GM23338 (cell line): ENCODE data around the gene STK32C. TPM values are rescaled to one million over a fixed set of nuclear protein-coding genes. Genes with fewer than 3 reads are reported as not detected.

Source experiments
- ATAC-seq: fragments of 200-7000 bp; cut with Tn5 transposase; 3 replicates; pipeline ENCODE4 v1.9.1; 2020
- DNase-seq: peaks from one replicate; pipeline ENCODE4 v3.0.0-alpha.2; 2015; ENCODE audit warnings: low spot score
- H2AFZ ChIP-seq: fragments of 200-600 bp; sonication (generic); 2 replicates; pipeline ENCODE4 v1.8.0; 2016; ENCODE audit warnings: antibody characterized with exemption, mild to moderate bottlenecking, moderate library complexity
- H3F3A ChIP-seq: fragments of 200-600 bp; sonication (generic); replicated peaks from 2 replicates; pipeline ENCODE4 v1.8.0; 2017; ENCODE audit warnings: antibody characterized with exemption, mixed run types, low read depth
- H3K27ac ChIP-seq: fragments of 200-600 bp; sonication (generic); 2 replicates; pipeline ENCODE4 v1.6.1; 2016; ENCODE audit warnings: low read depth
- H3K27me3 ChIP-seq: fragments of 200-600 bp; sonication (generic); 2 replicates; pipeline ENCODE4 v1.8.0; 2016; ENCODE audit warnings: mild to moderate bottlenecking, mixed run types, moderate library complexity; ENCODE audit not compliant: insufficient read depth
- H3K36me3 ChIP-seq: fragments of 200-600 bp; sonication (generic); 2 replicates; pipeline ENCODE4 v1.8.0; 2016; ENCODE audit warnings: mild to moderate bottlenecking; ENCODE audit not compliant: insufficient read depth
- H3K4me1 ChIP-seq: fragments of 200-600 bp; sonication (generic); 2 replicates; pipeline ENCODE4 v1.8.0; 2016; ENCODE audit warnings: mild to moderate bottlenecking, moderate library complexity; ENCODE audit not compliant: insufficient read depth
- H3K4me2 ChIP-seq: fragments of 200-600 bp; sonication (generic); 2 replicates; pipeline ENCODE4 v1.7.1; 2017; ENCODE audit warnings: mixed run types
- H3K4me3 ChIP-seq: fragments of 200-600 bp; sonication (generic); 2 replicates; pipeline ENCODE4 v1.6.1; 2016; ENCODE audit warnings: mixed run types
- H3K79me2 ChIP-seq: fragments of 200-600 bp; sonication (generic); replicated peaks from 2 replicates; pipeline ENCODE4 v1.8.0; 2017; ENCODE audit warnings: mild to moderate bottlenecking; ENCODE audit not compliant: insufficient read depth
- H3K9me2 ChIP-seq: fragments of 200-600 bp; sonication (generic); 2 replicates; pipeline ENCODE4 v1.8.0; 2017; ENCODE audit not compliant: insufficient read depth
- H4K20me1 ChIP-seq: fragments of 200-600 bp; sonication (generic); replicated peaks from 2 replicates; pipeline ENCODE4 v1.8.0; 2017; ENCODE audit warnings: mild to moderate bottlenecking; ENCODE audit not compliant: insufficient read depth
- H3K27ac Mint-ChIP-seq: 2 replicates; pipeline ENCODE4 v1.8.0; 2020; ENCODE audit warnings: inconsistent platforms, mild to moderate bottlenecking, moderate library complexity, mixed read lengths
- H3K27me3 Mint-ChIP-seq: 3 replicates; pipeline ENCODE4 v1.8.0; 2022; ENCODE audit warnings: low read depth, mild to moderate bottlenecking, moderate library complexity, mixed read lengths, inconsistent platforms; ENCODE audit not compliant: insufficient read depth, poor library complexity
- H3K36me3 Mint-ChIP-seq: 3 replicates; pipeline ENCODE4 v1.8.0; 2021; ENCODE audit warnings: low read depth, mild to moderate bottlenecking, inconsistent platforms, moderate library complexity, mixed read lengths
- H3K4me1 Mint-ChIP-seq: 3 replicates; pipeline ENCODE4 v1.8.0; 2020; ENCODE audit warnings: mild to moderate bottlenecking, inconsistent platforms, mixed read lengths
- H3K4me3 Mint-ChIP-seq: 3 replicates; pipeline ENCODE4 v1.8.0; 2021; ENCODE audit warnings: moderate library complexity, mild to moderate bottlenecking, inconsistent platforms, mixed read lengths
- H3K9me3 Mint-ChIP-seq: 3 replicates; pipeline ENCODE4 v1.8.0; 2020; ENCODE audit warnings: moderate library complexity, mild to moderate bottlenecking, inconsistent platforms, mixed read lengths
- CREB1 ChIP-seq: fragments of 250-450 bp; sonication (Bioruptor Pico); IDR thresholded peaks from 2 replicates; pipeline ENCODE4 v1.5.0; 2020; ENCODE audit warnings: low read depth, mild to moderate bottlenecking, moderate library complexity
- JUNB ChIP-seq: IDR thresholded peaks from one replicate; pipeline ENCODE4 v1.6.1; 2016; ENCODE audit warnings: antibody characterized with exemption; ENCODE audit not compliant: unreplicated experiment
- NANOG ChIP-seq: IDR thresholded peaks from 2 replicates; pipeline ENCODE4 v1.6.1; 2016; ENCODE audit warnings: antibody characterized with exemption, borderline replicate concordance
- STAT1 ChIP-seq: IDR thresholded peaks from one replicate; pipeline ENCODE4 v1.6.1; 2016; ENCODE audit warnings: antibody characterized with exemption; ENCODE audit not compliant: unreplicated experiment
- polyA plus RNA-seq: library from polyadenylated mRNA; unstranded; fragments of >200 nt; fragmentation: Nextera tagmentation; extraction: Ambion mirVana; gene quantifications from 2 replicates; pipeline ENCODE4 v1.2.1, GENCODE V29; 2016
- total RNA-seq: library from RNA; depleted of rRNA; stranded (reverse); fragments of >200 nt; shearing (Covaris generic); gene quantifications from 2 replicates; pipeline ENCODE4 v1.2.3, GENCODE V29; 2014
- TF ChIP-seq, protein P1 (sequence below): IDR thresholded peaks from one replicate; pipeline ENCODE4 v1.6.1; 2018; ENCODE audit warnings: antibody characterized with exemption; ENCODE audit not compliant: unreplicated experiment
- TF ChIP-seq, protein P2 (sequence below), 2 experiments: fragments of 200-600 bp in 1 of 2; sonication (generic) in 1 of 2; conservative IDR thresholded peaks; 2 replicates each; pipeline versions ENCODE4 v1.5.1 to v1.6.1; 2016 to 2017; ENCODE audit warnings: antibody characterized with exemption in 2 of 2, low read depth in 2 of 2, mild to moderate bottlenecking in 2 of 2, moderate library complexity in 1 of 2

Gene STK32C
- total and polyA plus RNA-seq, 2 experiments from 2014 or later, result 10.2 to 20.5 TPM

DNA sequence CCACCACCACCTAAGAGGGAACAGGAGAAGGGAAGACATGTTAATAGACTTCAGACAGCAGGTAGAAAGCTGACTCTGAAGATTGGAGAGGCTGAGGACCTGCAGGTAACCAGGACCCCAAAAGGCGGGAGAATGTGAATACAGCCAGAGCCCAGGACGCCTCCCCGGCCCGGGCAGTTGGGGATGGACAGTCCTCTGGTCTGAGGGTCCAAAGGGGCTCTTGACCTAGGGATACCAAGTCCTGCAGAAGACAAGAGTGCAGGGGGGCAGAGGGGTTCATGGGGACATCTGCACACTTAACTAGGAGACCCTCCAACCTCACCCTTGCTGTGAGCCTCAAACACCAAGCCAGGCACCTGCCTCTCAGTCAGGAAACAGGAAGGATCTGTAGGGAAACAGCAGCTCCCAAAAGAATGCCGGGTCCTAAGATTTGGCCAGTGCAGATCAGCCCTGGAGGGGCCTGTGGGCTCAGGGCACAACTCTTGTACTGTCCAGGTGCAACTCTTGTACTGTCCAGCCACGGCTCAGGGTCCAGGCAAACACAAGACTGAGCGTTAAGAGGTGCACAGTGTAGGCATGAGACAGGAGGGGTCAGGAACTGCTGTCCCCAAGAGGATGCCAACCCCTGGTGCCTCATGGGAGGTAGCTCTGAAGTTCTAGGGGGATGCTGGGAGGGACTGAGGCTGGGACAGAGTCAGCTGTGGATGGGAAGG, 2.3 kb upstream of the STK32C start:
- TF ChIP-seq, protein P1, sequence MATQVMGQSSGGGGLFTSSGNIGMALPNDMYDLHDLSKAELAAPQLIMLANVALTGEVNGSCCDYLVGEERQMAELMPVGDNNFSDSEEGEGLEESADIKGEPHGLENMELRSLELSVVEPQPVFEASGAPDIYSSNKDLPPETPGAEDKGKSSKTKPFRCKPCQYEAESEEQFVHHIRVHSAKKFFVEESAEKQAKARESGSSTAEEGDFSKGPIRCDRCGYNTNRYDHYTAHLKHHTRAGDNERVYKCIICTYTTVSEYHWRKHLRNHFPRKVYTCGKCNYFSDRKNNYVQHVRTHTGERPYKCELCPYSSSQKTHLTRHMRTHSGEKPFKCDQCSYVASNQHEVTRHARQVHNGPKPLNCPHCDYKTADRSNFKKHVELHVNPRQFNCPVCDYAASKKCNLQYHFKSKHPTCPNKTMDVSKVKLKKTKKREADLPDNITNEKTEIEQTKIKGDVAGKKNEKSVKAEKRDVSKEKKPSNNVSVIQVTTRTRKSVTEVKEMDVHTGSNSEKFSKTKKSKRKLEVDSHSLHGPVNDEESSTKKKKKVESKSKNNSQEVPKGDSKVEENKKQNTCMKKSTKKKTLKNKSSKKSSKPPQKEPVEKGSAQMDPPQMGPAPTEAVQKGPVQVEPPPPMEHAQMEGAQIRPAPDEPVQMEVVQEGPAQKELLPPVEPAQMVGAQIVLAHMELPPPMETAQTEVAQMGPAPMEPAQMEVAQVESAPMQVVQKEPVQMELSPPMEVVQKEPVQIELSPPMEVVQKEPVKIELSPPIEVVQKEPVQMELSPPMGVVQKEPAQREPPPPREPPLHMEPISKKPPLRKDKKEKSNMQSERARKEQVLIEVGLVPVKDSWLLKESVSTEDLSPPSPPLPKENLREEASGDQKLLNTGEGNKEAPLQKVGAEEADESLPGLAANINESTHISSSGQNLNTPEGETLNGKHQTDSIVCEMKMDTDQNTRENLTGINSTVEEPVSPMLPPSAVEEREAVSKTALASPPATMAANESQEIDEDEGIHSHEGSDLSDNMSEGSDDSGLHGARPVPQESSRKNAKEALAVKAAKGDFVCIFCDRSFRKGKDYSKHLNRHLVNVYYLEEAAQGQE, result no peak
- no peak for TF ChIP-seq NANOG
- no peak for TF ChIP-seq STAT1
- H3K36me3 Mint-ChIP-seq, result peaks cover 17% of the 10 kb centered on the region
- DNase-seq (no peak), ATAC-seq (no peak)
- H3K36me3 ChIP-seq, result peaks cover 4% of the 10 kb centered on the region; the same call in 1 of the 2 replicates
- peaks cover 19% of the 10 kb centered on the region for H3K9me3 Mint-ChIP-seq
- 0 out of 3 replicates have a peak overlapping the region, but pooled peaks have one; percentile 71 for H3K4me3 Mint-ChIP-seq
- no peak overlapping the region for H3K27ac ChIP-seq
- peaks cover 42% of the 10 kb centered on the region for H3K27me3 ChIP-seq
- no peaks in the 10 kb centered on the region for H3K9me2 ChIP-seq
- no peak overlapping the region for H3K4me3 ChIP-seq
- no peaks in the 10 kb centered on the region; the same call in 1 of the 2 replicates for H3K4me1 ChIP-seq
- no peaks in the 10 kb centered on the region for H3K79me2 ChIP-seq
- H3K4me1 Mint-ChIP-seq, result peaks cover 12% of the 10 kb centered on the region
- no peak overlapping the region for H3K4me2 ChIP-seq
- no peak overlapping the region for H3K27ac Mint-ChIP-seq
- H4K20me1 ChIP-seq, result no peaks in the 10 kb centered on the region
- H3F3A ChIP-seq, result no peaks in the 10 kb centered on the region
- H3K27me3 Mint-ChIP-seq, result peaks cover 32% of the 10 kb centered on the region
- H2AFZ ChIP-seq, result no peak overlapping the region

DNA sequence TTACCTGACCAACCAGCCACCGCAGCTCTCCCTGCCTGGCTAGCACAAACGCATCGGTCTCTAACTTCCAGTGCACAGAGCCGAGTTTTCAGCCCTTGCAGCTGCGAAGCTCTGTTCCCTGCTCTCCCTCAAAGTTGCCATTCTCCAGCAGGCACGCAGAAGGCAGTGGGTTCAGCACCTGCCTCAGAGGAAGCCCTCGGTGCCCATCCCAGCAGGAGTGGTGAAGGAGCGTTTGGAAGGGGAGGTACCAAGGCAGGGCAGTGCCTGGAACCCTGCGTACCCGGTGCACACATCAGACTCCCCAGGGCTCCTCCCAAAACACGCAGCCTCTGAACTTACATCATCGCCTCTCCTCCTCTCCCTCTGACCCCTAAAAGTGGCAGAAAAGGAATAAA, 1.7 kb upstream of the STK32C start:
- H3K9me3 Mint-ChIP-seq, result peaks cover 23% of the 10 kb centered on the region
- peak overlapping the region; percentile 71 for H3K4me3 Mint-ChIP-seq
- H3K79me2 ChIP-seq, result no peaks in the 10 kb centered on the region
- peaks cover 32% of the 10 kb centered on the region for H3K27me3 Mint-ChIP-seq
- no peak overlapping the region for H3K27ac ChIP-seq
- H3K27me3 ChIP-seq, result peaks cover 42% of the 10 kb centered on the region
- H3K4me3 ChIP-seq, result no peak overlapping the region
- peaks cover 17% of the 10 kb centered on the region for H3K36me3 Mint-ChIP-seq
- H3K4me2 ChIP-seq, result peak overlapping the region; percentile 92; the same call in 1 of the 2 replicates
- TF ChIP-seq JUNB (no peak), CREB1 (CRISPR knock-in tag) (no peak)
- TF ChIP-seq, protein P2, sequence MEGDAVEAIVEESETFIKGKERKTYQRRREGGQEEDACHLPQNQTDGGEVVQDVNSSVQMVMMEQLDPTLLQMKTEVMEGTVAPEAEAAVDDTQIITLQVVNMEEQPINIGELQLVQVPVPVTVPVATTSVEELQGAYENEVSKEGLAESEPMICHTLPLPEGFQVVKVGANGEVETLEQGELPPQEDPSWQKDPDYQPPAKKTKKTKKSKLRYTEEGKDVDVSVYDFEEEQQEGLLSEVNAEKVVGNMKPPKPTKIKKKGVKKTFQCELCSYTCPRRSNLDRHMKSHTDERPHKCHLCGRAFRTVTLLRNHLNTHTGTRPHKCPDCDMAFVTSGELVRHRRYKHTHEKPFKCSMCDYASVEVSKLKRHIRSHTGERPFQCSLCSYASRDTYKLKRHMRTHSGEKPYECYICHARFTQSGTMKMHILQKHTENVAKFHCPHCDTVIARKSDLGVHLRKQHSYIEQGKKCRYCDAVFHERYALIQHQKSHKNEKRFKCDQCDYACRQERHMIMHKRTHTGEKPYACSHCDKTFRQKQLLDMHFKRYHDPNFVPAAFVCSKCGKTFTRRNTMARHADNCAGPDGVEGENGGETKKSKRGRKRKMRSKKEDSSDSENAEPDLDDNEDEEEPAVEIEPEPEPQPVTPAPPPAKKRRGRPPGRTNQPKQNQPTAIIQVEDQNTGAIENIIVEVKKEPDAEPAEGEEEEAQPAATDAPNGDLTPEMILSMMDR (conservative IDR thresholded peaks at IDR 0.05; ENCODE audit: low read depth in 2 of 2), result no peak
- no peak overlapping the region for H2AFZ ChIP-seq
- H3K27ac Mint-ChIP-seq, result no peak overlapping the region
- no peaks in the 10 kb centered on the region for H4K20me1 ChIP-seq
- H3K4me1 ChIP-seq, result no peaks in the 10 kb centered on the region; the same call in 1 of the 2 replicates
- H3K9me2 ChIP-seq, result no peaks in the 10 kb centered on the region
- H3K4me1 Mint-ChIP-seq, result peaks cover 12% of the 10 kb centered on the region
- no peak for DNase-seq
- H3K36me3 ChIP-seq, result peaks cover 4% of the 10 kb centered on the region; the same call in 1 of the 2 replicates
- no peaks in the 10 kb centered on the region for H3F3A ChIP-seq
- ATAC-seq, result no peak
